ENCODE results near the gene TSNAXIP1. TPM values are rescaled to one million over a fixed set of nuclear protein-coding genes. Genes with fewer than 3 reads are reported as not detected.

Gene TSNAXIP1
- total RNA-seq, 2 experiments from 2014 or later: 0.52 to 0.61 TPM

- Histone ChIP-seq H3K27me3 (ENCODE audit: control insufficient read depth in 1 of 2, insufficient read depth in 2 of 2, low read length in 2 of 2) (no peaks in the 10 kb centered on the region), H3K4me1 (ENCODE audit: insufficient read depth, low read length) (no peaks in the 10 kb centered on the region), H3K36me3 (ENCODE audit: insufficient read depth, low read length) (peaks cover 38% of the 10 kb centered on the region), H3K9me3 (ENCODE audit: control insufficient read depth in 1 of 2, insufficient read depth in 1 of 2, low read length in 2 of 2) (no peaks in the 10 kb centered on the region), H3K4me3 (ENCODE audit: low read length) (no peak overlapping the region), H3K27ac (ENCODE audit: low read depth in 1 of 2, low read length in 2 of 2) (no peak overlapping the region)
- ChIA-PET CTCF (no interaction called here), POLR2A (no interaction called here)
- intact Hi-C loops (cut with DNase I, micrococcal nuclease): no loop called here
- Mint-ChIP-seq H3K9me3 (no peaks in the 10 kb centered on the region), H3K4me1 (ENCODE audit: low read depth) (peaks cover 6% of the 10 kb centered on the region), H3K4me3 (no peak overlapping the region), H3K36me3 (ENCODE audit: low read depth) (peaks cover 43% of the 10 kb centered on the region), H3K27me3 (no peaks in the 10 kb centered on the region), H3K27ac (no peak overlapping the region)
- no peak for DNase-seq
- TF ChIP-seq, protein P1, sequence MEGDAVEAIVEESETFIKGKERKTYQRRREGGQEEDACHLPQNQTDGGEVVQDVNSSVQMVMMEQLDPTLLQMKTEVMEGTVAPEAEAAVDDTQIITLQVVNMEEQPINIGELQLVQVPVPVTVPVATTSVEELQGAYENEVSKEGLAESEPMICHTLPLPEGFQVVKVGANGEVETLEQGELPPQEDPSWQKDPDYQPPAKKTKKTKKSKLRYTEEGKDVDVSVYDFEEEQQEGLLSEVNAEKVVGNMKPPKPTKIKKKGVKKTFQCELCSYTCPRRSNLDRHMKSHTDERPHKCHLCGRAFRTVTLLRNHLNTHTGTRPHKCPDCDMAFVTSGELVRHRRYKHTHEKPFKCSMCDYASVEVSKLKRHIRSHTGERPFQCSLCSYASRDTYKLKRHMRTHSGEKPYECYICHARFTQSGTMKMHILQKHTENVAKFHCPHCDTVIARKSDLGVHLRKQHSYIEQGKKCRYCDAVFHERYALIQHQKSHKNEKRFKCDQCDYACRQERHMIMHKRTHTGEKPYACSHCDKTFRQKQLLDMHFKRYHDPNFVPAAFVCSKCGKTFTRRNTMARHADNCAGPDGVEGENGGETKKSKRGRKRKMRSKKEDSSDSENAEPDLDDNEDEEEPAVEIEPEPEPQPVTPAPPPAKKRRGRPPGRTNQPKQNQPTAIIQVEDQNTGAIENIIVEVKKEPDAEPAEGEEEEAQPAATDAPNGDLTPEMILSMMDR (IDR thresholded peaks at IDR 0.05): no peak
- no peak for ATAC-seq (ENCODE audit: poor library complexity)
These were observed 40.4 kb upstream of the TSNAXIP1 start for GRCh38 chr16:67766291-67766690.

- H3K27me3 Mint-ChIP-seq: no peaks in the 10 kb centered on the region
- no peaks in the 10 kb centered on the region for H3K9me3 ChIP-seq (ENCODE audit: control insufficient read depth in 1 of 2, insufficient read depth in 1 of 2, low read length in 2 of 2)
- H3K9me3 Mint-ChIP-seq: no peaks in the 10 kb centered on the region
- peaks cover 6% of the 10 kb centered on the region for H3K4me1 Mint-ChIP-seq (ENCODE audit: low read depth)
- H3K27ac ChIP-seq (ENCODE audit: low read depth in 1 of 2, low read length in 2 of 2): no peak overlapping the region
- ATAC-seq (ENCODE audit: poor library complexity): no peak
- ChIA-PET CTCF (no interaction called here), POLR2A (no interaction called here)
- TF ChIP-seq, protein P1 (IDR thresholded peaks at IDR 0.05): no peak
- H3K36me3 Mint-ChIP-seq (ENCODE audit: low read depth): peaks cover 53% of the 10 kb centered on the region
- H3K4me3 ChIP-seq (ENCODE audit: low read length): no peak overlapping the region
- no peaks in the 10 kb centered on the region for H3K4me1 ChIP-seq (ENCODE audit: insufficient read depth, low read length)
- intact Hi-C loops (cut with DNase I, micrococcal nuclease): no loop called here
- H3K27ac Mint-ChIP-seq: no peak overlapping the region
- no peaks in the 10 kb centered on the region for H3K27me3 ChIP-seq (ENCODE audit: control insufficient read depth in 1 of 2, insufficient read depth in 2 of 2, low read length in 2 of 2)
- H3K36me3 ChIP-seq (ENCODE audit: insufficient read depth, low read length): peaks cover 42% of the 10 kb centered on the region
- no peak for DNase-seq
- no peak overlapping the region for H3K4me3 Mint-ChIP-seq
These were observed 38.7 kb upstream of the TSNAXIP1 start for GRCh38 chr16:67767953-67768352.

DNA sequence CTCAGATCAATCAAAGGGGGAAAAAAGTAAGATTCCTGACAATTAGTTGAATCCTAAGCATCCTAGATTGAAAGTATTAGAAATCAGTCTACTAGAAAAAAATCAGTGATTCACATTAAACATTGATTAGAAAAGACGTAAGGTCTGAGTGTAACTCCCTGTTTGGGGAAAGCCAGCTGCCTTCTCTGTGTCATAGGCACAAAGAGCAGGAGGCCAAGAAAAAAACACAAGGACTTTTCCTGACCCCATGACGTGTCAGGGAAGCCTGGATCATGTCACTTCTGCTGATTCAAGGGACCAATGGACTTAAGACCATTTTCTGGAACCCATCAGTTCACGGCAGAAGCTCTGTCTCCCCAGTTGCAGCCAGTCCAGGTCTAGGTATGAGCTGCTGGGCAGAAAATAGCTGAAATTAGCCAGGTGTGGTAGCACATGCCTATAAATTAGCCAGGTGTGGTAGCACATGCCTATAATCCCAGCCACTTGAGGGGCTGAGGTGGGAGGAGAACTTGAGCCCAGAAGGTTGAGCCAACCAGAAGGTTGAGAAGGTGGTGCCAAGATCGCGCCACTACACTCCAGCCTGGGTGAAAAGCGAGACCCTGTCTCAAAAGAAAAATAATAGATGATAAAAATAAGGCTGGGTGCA, 36.2 kb upstream of the TSNAXIP1 start:
- Mint-ChIP-seq H3K9me3 (no peaks in the 10 kb centered on the region), H3K27me3 (no peaks in the 10 kb centered on the region), H3K27ac (no peak overlapping the region), H3K36me3 (ENCODE audit: low read depth) (peaks cover 56% of the 10 kb centered on the region), H3K4me3 (no peak overlapping the region), H3K4me1 (ENCODE audit: low read depth) (peaks cover 10% of the 10 kb centered on the region)
- Histone ChIP-seq H3K4me1 (ENCODE audit: insufficient read depth, low read length) (peaks cover 2% of the 10 kb centered on the region), H3K4me3 (ENCODE audit: low read length) (no peak overlapping the region), H3K27me3 (ENCODE audit: control insufficient read depth in 1 of 2, insufficient read depth in 2 of 2, low read length in 2 of 2) (no peaks in the 10 kb centered on the region), H3K36me3 (ENCODE audit: insufficient read depth, low read length) (peaks cover 37% of the 10 kb centered on the region), H3K27ac (ENCODE audit: low read depth in 1 of 2, low read length in 2 of 2) (no peak overlapping the region), H3K9me3 (ENCODE audit: control insufficient read depth in 1 of 2, insufficient read depth in 1 of 2, low read length in 2 of 2) (no peaks in the 10 kb centered on the region)
- no peak for ATAC-seq (ENCODE audit: poor library complexity)
- CTCF ChIA-PET: interaction anchor here (1.7 kb wide), 1 partner anchor 46 kb away, joined by 5 read pairs; no protein-coding TSS in a partner anchor
- intact Hi-C loops (cut with DNase I, micrococcal nuclease): no loop called here
- POLR2A ChIA-PET: no interaction called here
- DNase-seq: no peak
- TF ChIP-seq, protein P1 (IDR thresholded peaks at IDR 0.05): no peak

Data from CD4-positive, alpha-beta T cell (primary cell).